ENCODE measurements around the gene OR8D4.

DNA sequence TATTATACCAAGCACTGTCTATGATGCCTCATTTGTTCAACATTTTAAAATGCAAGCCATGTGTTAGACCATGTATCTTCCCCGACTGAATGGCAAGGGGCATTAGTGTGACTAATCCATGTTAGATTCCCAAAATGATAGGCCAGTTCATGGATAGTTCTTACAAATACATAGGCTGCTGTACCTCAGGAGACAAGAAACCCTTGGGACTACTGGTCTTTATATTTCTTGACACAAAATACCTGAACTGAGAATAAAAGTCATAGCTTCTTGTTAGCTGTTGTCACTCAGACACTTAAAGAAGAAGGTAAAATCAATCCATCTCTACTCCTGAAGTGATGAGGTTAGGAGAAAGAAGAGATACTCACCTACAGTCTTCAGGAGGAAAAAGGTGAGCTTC is at the start of gene OR8D4:
- TF ChIP-seq ZNF274 (IDR thresholded peaks at IDR 0.05; ENCODE audit: low read depth, low read length) (no peak), YY1 (IDR thresholded peaks at IDR 0.05; ENCODE audit: insufficient read depth, insufficient read length) (no peak)

All from NT2/D1 (cell line).